Liver (tissue), 9 donors: ENCODE results near the gene LTBP4. TPM values are rescaled to one million over a fixed set of nuclear protein-coding genes. Genes with fewer than 3 reads are reported as not detected.

Experiments used
- DNase-seq: peaks from one replicate; pipeline ENCODE4 v3.0.0-alpha.2; 2017; ENCODE audit warnings: low spot score
- H3K27ac ChIP-seq, 2 donors: one replicate each; pipeline ENCODE4 v1.7.0; 2013; ENCODE audit warnings: inconsistent platforms in 2 of 2, low read length in 2 of 2, control low read depth in 1 of 2, low read depth in 1 of 2, mild to moderate bottlenecking in 1 of 2
- H3K27me3 ChIP-seq, 4 donors: one replicate each; pipeline versions ENCODE4 v1.6.1 to v1.7.0; 2013; ENCODE audit warnings: low read length in 3 of 4, inconsistent platforms in 1 of 4, mild to moderate bottlenecking in 1 of 4, moderate library complexity in 1 of 4; ENCODE audit not compliant: control insufficient read depth in 4 of 4, insufficient read depth in 4 of 4
- H3K36me3 ChIP-seq, 4 donors: one replicate each; pipeline versions ENCODE4 v1.6.1 to v1.7.0; 2013; ENCODE audit warnings: low read length in 3 of 4, mild to moderate bottlenecking in 3 of 4, low read depth in 1 of 4, moderate library complexity in 1 of 4; ENCODE audit not compliant: control insufficient read depth in 4 of 4, insufficient read depth in 3 of 4
- H3K4me1 ChIP-seq, 4 donors: one replicate each; pipeline versions ENCODE4 v1.6.1 to v1.7.0; 2013; ENCODE audit warnings: low read length in 3 of 4, mild to moderate bottlenecking in 3 of 4, moderate library complexity in 1 of 4; ENCODE audit not compliant: control insufficient read depth in 4 of 4, insufficient read depth in 4 of 4
- H3K4me3 ChIP-seq, 3 donors: one replicate each; pipeline versions ENCODE4 v1.6.1 to v1.7.0; 2013; ENCODE audit warnings: low read length in 3 of 3, control low read depth in 1 of 3, low read depth in 1 of 3, mild to moderate bottlenecking in 1 of 3
- H3K9ac ChIP-seq, 2 donors: one replicate each; pipeline ENCODE4 v1.7.0; 2013; ENCODE audit warnings: low read length in 2 of 2, mild to moderate bottlenecking in 2 of 2, moderate library complexity in 2 of 2, control low read depth in 1 of 2, low read depth in 1 of 2
- H3K9me3 ChIP-seq, 4 donors: one replicate each; pipeline versions ENCODE4 v1.6.1 to v1.7.0; 2013; ENCODE audit warnings: low read length in 3 of 4; ENCODE audit not compliant: control insufficient read depth in 4 of 4
- EGR1 ChIP-seq, 2 donors: IDR thresholded peaks; 2 replicates each; pipeline ENCODE4 v1.6.1; 2016 to 2018; ENCODE audit warnings: antibody characterized with exemption in 2 of 2, low read depth in 2 of 2
- FOXA1 ChIP-seq: IDR thresholded peaks from 2 replicates; pipeline ENCODE4 v1.6.1; 2016; ENCODE audit warnings: antibody characterized with exemption
- FOXA2 ChIP-seq: IDR thresholded peaks from 2 replicates; pipeline ENCODE4 v1.6.1; 2016; ENCODE audit warnings: antibody characterized with exemption
- GABPA ChIP-seq, 2 donors: IDR thresholded peaks in 1 of 2; conservative IDR thresholded peaks in 1 of 2; 2 replicates each; pipeline ENCODE4 v1.6.1; 2016; ENCODE audit warnings: antibody characterized with exemption in 2 of 2, mild to moderate bottlenecking in 1 of 2, moderate library complexity in 1 of 2
- HNF4A ChIP-seq, 2 donors: conservative IDR thresholded peaks; 2 replicates each; pipeline ENCODE4 v1.6.1; 2016; ENCODE audit warnings: antibody characterized with exemption in 2 of 2, mild to moderate bottlenecking in 2 of 2
- HNF4G ChIP-seq: IDR thresholded peaks from 2 replicates; pipeline ENCODE4 v1.6.1; 2016; ENCODE audit warnings: antibody characterized with exemption
- JUND ChIP-seq, 2 donors: IDR thresholded peaks; 2 replicates each; pipeline ENCODE4 v1.6.1; 2016; ENCODE audit warnings: antibody characterized with exemption in 2 of 2
- NR2F2 ChIP-seq: IDR thresholded peaks from 2 replicates; pipeline ENCODE4 v1.6.1; 2016; ENCODE audit warnings: antibody characterized with exemption
- RAD21 ChIP-seq, 2 donors: IDR thresholded peaks; 2 replicates each; pipeline ENCODE4 v1.6.1; 2016; ENCODE audit warnings: antibody characterized with exemption in 2 of 2, mild to moderate bottlenecking in 2 of 2
- RXRA ChIP-seq, 2 donors: IDR thresholded peaks; 2 replicates each; pipeline ENCODE4 v1.6.1; 2017 to 2018; ENCODE audit warnings: antibody characterized with exemption in 2 of 2, mild to moderate bottlenecking in 1 of 2
- SP1 ChIP-seq: IDR thresholded peaks from 2 replicates; pipeline ENCODE4 v1.6.1; 2018; ENCODE audit warnings: antibody characterized with exemption, mild to moderate bottlenecking
- TAF1 ChIP-seq: conservative IDR thresholded peaks from 2 replicates; pipeline ENCODE4 v1.6.1; 2016; ENCODE audit warnings: antibody characterized with exemption, mild to moderate bottlenecking
- YY1 ChIP-seq: IDR thresholded peaks from 2 replicates; pipeline ENCODE4 v1.6.1; 2016; ENCODE audit warnings: antibody characterized with exemption, mild to moderate bottlenecking
- WGBS: extraction: QIAGEN DNeasy Blood & Tissue Kit; methylation state at CpG from one replicate; pipeline ENCODE4 v1.1.7; 2013; 5-methylcytosine and 5-hydroxymethylcytosine counted together
- polyA plus RNA-seq, 2 donors: library from polyadenylated mRNA; stranded (reverse) in 1 of 2; unstranded in 1 of 2; fragments of 200-250 nt in 1 of 2; fragments of >200 nt in 1 of 2; fragmentation: Nextera tagmentation in 1 of 2; extraction: Ambion mirVana in 1 of 2; gene quantifications; one replicate each; pipeline versions ENCODE4 v1.2.1 to v1.2.3, GENCODE V29; 2013 to 2015
- total RNA-seq, 2 donors: library from RNA; depleted of rRNA; stranded (reverse); fragments of >200 nt; gene quantifications; one replicate each; pipeline ENCODE4 v1.2.3, GENCODE V29; 2014
- TF ChIP-seq, protein P1 (sequence below): fragments of 150-350 bp; IDR thresholded peaks from 2 replicates; pipeline ENCODE4 v1.5.1; 2017; ENCODE audit warnings: improper control_type of control experiment, low read depth, low read length; ENCODE audit not compliant: missing input control
- TF ChIP-seq, protein P2 (sequence below): IDR thresholded peaks from 2 replicates; pipeline ENCODE4 v1.6.1; 2016; ENCODE audit warnings: antibody characterized with exemption
- TF ChIP-seq, protein P3 (sequence below): IDR thresholded peaks from 2 replicates; pipeline ENCODE4 v1.6.1; 2016; ENCODE audit warnings: antibody characterized with exemption, mild to moderate bottlenecking
- TF ChIP-seq, protein P4 (sequence below): IDR thresholded peaks from 2 replicates; pipeline ENCODE4 v1.6.1; 2016; ENCODE audit warnings: antibody characterized with exemption
- donor health status: healthy.
- donor health status: healthy.
- donor health status: healthy.
- donor health status: healthy.
- donor health status: healthy.

The LTBP4 gene
- total and polyA plus RNA-seq, 4 donors = 9.6 to 28.7 (median 17.8) TPM

DNA sequence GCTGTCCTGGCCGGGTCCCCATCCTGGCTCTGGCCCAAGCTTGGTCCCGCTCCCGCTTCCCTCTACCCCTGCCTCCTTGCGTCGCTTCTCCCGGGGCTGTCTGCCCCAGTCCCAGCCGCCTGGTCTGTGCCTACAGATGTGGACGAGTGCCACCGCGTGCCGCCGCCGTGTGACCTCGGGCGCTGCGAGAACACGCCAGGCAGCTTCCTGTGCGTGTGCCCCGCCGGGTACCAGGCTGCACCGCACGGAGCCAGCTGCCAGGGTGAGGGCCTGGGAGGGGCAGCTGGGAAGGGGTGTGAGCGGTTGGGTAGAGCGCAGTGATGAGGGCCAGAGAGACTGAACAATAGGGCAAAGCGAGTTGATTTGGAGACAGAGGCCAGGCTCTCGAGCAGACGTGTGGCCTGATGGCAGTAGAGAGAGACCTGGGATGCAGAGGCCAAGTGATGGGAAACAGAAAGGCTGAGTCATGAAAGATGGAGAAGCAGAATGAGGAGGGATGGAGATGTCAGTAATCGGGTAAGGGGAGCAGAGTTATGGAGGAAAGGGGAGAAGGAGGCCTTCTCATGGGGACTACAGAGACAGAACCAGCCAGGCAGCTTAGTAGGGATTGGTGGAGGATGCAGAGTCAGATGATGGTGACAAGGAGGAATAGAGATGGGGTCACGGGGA is 9.4 kb downstream of the LTBP4 start (continued):
- no peak for TF ChIP-seq GABPA (IDR thresholded peaks at IDR 0.05 in 1 of 2, conservative IDR thresholded peaks at IDR 0.05 in 1 of 2)
- no peak for TF ChIP-seq HNF4A (conservative IDR thresholded peaks at IDR 0.05)
- no peak for TF ChIP-seq HNF4G
- TF ChIP-seq FOXA1 = no peak
- TF ChIP-seq, protein P1, sequence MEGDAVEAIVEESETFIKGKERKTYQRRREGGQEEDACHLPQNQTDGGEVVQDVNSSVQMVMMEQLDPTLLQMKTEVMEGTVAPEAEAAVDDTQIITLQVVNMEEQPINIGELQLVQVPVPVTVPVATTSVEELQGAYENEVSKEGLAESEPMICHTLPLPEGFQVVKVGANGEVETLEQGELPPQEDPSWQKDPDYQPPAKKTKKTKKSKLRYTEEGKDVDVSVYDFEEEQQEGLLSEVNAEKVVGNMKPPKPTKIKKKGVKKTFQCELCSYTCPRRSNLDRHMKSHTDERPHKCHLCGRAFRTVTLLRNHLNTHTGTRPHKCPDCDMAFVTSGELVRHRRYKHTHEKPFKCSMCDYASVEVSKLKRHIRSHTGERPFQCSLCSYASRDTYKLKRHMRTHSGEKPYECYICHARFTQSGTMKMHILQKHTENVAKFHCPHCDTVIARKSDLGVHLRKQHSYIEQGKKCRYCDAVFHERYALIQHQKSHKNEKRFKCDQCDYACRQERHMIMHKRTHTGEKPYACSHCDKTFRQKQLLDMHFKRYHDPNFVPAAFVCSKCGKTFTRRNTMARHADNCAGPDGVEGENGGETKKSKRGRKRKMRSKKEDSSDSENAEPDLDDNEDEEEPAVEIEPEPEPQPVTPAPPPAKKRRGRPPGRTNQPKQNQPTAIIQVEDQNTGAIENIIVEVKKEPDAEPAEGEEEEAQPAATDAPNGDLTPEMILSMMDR = no peak
- no peak for TF ChIP-seq EGR1 (IDR thresholded peaks at IDR 0.05; ENCODE audit: low read depth in 2 of 2)
- TF ChIP-seq RXRA (IDR thresholded peaks at IDR 0.05) = no peak

DNA sequence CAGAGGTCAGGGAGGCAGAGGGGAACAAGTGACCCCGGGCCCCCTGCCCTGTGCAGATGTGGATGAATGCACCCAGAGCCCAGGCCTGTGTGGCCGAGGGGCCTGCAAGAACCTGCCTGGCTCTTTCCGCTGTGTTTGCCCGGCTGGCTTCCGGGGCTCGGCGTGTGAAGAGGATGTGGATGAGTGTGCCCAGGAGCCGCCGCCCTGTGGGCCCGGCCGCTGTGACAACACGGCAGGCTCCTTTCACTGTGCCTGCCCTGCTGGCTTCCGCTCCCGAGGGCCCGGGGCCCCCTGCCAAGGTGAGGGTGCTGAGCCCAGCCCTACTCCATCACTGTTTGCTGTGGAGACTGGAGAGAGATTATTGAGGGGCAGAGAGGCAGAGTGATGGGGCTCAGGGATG is 9.9 kb downstream of the LTBP4 start:
- Histone ChIP-seq H3K4me3 (no peak overlapping the region), H3K4me1 (peaks cover 6 to 23% (median 8%) of the 10 kb centered on the region in 4 donors)

More for the DNA sequence above, 9.9 kb downstream of the LTBP4 start:
- no peak overlapping the region for H3K9ac ChIP-seq
- no peak for TF ChIP-seq EGR1 (IDR thresholded peaks at IDR 0.05; ENCODE audit: low read depth in 2 of 2)
- no peak for TF ChIP-seq TAF1
- TF ChIP-seq, protein P2, sequence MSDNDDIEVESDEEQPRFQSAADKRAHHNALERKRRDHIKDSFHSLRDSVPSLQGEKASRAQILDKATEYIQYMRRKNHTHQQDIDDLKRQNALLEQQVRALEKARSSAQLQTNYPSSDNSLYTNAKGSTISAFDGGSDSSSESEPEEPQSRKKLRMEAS = no peak
- TF ChIP-seq, protein P1 = no peak
- TF ChIP-seq SP1 = no peak
- TF ChIP-seq FOXA1 = no peak
- no peak for TF ChIP-seq RXRA (IDR thresholded peaks at IDR 0.05)
- TF ChIP-seq FOXA2 = no peak
- TF ChIP-seq, protein P3, sequence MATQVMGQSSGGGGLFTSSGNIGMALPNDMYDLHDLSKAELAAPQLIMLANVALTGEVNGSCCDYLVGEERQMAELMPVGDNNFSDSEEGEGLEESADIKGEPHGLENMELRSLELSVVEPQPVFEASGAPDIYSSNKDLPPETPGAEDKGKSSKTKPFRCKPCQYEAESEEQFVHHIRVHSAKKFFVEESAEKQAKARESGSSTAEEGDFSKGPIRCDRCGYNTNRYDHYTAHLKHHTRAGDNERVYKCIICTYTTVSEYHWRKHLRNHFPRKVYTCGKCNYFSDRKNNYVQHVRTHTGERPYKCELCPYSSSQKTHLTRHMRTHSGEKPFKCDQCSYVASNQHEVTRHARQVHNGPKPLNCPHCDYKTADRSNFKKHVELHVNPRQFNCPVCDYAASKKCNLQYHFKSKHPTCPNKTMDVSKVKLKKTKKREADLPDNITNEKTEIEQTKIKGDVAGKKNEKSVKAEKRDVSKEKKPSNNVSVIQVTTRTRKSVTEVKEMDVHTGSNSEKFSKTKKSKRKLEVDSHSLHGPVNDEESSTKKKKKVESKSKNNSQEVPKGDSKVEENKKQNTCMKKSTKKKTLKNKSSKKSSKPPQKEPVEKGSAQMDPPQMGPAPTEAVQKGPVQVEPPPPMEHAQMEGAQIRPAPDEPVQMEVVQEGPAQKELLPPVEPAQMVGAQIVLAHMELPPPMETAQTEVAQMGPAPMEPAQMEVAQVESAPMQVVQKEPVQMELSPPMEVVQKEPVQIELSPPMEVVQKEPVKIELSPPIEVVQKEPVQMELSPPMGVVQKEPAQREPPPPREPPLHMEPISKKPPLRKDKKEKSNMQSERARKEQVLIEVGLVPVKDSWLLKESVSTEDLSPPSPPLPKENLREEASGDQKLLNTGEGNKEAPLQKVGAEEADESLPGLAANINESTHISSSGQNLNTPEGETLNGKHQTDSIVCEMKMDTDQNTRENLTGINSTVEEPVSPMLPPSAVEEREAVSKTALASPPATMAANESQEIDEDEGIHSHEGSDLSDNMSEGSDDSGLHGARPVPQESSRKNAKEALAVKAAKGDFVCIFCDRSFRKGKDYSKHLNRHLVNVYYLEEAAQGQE = no peak
- no peak for TF ChIP-seq HNF4G
- no peak for TF ChIP-seq JUND (IDR thresholded peaks at IDR 0.05)
- TF ChIP-seq HNF4A (conservative IDR thresholded peaks at IDR 0.05) = no peak
- TF ChIP-seq, protein P4, sequence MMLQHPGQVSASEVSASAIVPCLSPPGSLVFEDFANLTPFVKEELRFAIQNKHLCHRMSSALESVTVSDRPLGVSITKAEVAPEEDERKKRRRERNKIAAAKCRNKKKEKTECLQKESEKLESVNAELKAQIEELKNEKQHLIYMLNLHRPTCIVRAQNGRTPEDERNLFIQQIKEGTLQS = no peak
- no peak for TF ChIP-seq RAD21 (IDR thresholded peaks at IDR 0.05)
- TF ChIP-seq GABPA (IDR thresholded peaks at IDR 0.05 in 1 of 2, conservative IDR thresholded peaks at IDR 0.05 in 1 of 2) = no peak
- no peak for TF ChIP-seq NR2F2
- no peak for TF ChIP-seq YY1
- no peaks in the 10 kb centered on the region for H3K9me3 ChIP-seq
- peaks cover 0 to 1% (median 0%) of the 10 kb centered on the region in 4 donors for H3K36me3 ChIP-seq
- no peak overlapping the region for H3K27ac ChIP-seq
- H3K27me3 ChIP-seq = peaks cover 0 to 4% (median 1%) of the 10 kb centered on the region in 4 donors
- WGBS = 83% methylated on average over 15 of the region's 15 CpGs
- DNase-seq = no peak
